GM21786 (cell line): ENCODE data around the gene CARM1.
"Not testable (repeated sequence)": the region's sequence is repeated elsewhere in the genome, so short reads cannot be mapped to it uniquely, and the experiment has no call there.

Source experiments
- ATAC-seq: cut with Tn5 transposase; IDR thresholded peaks from one replicate; pipeline ENCODE4 v1.9.1; 2021; ENCODE audit not compliant: unreplicated experiment

Gene CARM1

DNA sequence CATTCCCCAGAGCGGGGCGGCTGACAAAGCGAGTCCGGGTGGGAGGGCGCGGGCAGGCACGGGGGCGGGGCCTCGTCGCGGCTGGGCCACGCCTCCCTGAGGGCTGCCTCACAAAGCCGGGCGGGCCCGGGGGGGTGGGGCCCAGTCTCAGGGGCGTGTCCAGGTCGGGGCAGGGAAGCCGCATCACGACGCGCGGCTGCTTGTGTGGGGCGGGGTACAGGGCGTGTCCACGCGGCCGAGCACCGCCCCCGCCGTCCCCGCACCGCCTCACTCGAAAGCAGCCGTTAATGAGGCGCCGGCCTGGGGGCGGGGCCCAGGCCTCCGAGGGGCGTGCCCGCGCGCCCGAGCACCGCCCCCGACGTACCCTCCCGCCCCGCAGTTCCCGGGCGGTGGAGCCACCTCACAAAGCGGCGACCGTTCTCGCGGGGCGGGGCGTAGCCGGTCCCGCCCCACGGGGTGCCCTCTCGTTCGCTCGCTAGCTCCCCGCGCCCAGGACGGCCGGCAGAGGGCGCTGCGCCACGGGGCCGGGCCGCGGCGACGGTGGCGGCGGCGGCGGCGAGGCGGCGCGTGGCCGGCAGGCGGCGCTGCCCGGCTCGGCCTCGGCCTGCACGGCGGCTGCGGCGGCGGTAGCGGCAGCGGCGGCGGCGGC lies at the start of gene CARM1:
Gene CARM1, plus strand, starts transcription at position 599 of the 649 bp plus-strand sequence. CDS start 150 bp downstream, outside the sequence.
- peak; percentile 77 for ATAC-seq

DNA sequence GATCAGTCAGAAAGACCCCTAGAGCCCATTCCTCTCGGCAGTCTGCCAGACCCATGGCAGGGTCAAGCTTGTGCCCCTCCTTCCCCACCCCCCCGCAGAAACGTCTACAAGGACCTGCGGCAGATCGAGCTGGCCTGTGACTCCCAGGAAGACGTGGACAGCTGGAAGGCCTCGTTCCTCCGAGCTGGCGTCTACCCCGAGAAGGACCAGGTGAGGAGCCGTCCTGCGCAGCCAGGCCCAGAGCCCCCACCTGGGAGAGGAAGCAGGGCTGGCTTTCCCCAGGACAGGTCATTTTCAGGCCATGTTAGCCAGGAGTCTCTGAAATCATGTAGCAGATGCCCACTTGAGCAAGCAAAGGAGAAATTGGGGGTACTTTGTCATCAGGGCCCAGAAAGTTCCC lies 47.7 kb upstream of the CARM1 start:
- no peak for ATAC-seq

DNA sequence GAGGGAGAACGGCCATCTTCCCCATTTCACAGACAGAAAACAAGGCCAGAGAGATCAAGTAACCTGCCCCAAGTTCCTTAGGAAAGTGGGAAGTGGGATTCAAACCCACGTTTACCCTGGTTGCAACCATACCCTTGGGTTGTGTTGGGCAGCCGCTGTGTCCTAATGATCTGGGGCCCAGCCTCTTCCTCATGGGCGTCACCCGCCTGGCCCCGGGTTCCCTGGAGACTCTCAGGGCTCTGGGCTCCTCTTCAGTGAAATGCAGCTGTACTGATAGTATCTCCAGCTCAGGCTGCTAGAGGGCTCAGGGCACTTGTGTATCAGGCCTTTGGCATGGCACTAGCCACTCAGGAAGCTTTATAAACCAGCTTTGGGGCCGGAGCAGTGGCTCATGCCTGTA lies 45.1 kb upstream of the CARM1 start:
- no peak for ATAC-seq

DNA sequence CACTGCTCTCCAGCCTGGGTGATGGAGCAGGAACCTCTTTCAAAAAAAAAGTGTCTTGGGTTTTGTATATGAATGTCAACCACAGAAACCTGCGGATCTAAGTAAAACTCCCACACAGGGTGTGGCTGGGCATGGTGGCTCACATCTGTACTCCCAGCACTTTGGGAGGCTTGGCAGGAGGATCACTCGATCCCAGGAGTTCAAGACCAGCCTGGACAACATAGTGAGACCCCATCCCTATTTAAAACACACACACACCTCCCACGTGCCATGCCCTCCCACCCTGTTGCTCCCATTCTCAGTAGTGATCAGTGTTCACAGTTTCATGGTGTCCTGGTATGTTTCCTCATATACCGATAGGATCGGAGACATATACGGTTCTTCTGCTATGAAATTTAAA lies 44.5 kb upstream of the CARM1 start:
- no peak for ATAC-seq

GRCh38 chr19:10828981-10829821 lies 42.2 kb upstream of the CARM1 start:
- no peak for ATAC-seq

DNA sequence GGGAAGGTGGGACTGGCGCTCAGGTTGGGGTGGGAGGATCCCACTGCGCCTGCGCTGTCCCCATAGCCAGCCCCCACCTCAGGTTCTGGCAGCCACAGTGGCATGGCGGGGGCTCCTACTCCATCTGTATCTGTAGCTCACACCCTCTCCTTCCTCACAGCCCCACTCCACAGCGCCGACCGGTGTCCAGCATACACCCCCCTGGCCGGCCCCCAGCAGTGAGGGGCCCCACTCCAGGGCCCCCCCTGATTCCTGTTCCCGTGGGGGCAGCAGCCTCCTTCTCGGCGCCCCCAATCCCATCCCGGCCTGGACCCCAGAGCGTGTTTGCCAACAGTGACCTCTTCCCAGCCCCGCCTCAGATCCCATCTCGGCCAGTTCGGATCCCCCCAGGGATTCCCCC lies 41.4 kb upstream of the CARM1 start:
- ATAC-seq = no peak

- ATAC-seq = no peak
Measured at GRCh38 chr19:10830370-10830769, 41.0 kb upstream of the CARM1 start.

- no peak for ATAC-seq
Measured at GRCh38 chr19:10830931-10831779, 40.2 kb upstream of the CARM1 start.

DNA sequence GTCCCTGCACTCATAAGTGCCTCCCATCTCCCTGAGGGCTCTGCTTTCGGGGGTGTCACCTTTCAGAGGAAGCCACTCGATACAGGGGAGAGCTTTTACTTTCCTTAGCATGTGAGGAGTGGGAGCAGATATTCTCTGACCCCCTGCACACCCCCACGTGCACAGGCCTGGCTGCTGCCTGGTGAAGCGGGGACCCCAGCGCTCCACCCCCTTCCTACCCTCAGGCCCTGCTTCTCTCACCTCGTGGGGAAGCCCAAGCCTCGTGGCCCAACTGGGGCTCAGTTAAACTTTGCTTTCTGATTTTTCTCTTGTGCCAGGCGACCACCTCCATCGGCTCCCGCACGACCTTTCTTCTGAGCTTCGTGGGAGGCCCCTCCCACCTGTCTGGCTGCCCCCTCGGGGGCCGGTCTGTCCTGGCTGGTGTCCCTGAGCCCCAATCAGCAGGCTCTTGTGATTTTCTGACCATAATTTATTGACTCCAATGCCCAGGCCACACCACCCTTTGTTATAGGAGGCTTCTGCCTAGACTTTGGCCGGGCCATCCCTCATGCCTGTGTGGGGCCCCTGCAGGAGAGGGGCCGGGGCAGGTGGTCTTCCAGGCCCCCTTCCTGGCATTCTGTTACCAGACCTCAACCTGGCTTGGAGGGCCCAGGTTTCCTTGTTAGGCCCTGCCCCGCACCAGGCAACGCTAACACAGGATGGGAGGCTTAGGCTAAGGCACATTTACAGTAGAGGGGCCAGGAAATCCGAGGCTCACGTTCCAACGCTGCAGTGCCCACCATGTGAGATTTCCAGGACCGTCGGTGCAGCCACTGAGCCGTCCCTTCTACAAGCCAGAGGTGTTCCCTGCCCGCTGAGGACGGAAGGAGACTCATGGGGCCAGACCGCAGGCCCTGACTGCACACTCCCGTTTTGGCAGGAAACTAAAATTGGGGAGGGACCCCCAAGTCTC lies 39.1 kb upstream of the CARM1 start:
- ATAC-seq = no peak

DNA sequence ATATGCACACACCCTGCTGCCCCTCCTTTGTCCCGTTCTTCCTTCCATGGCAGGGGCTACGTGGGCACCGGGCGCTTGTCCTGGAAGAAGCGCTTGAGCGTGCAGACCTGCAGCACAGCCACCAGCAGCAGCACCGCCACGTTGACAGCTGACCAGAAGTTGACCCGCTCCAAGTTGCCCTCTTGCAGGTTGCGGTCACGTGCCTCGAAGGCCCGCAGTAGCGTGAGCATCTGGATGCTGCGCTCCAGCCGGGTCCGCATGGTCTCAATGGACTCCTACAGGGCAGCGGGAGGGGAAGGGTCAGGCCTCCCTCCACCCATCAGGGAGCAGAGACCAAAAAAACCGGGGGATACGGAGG lies 38.4 kb upstream of the CARM1 start:
- ATAC-seq = no peak

- no peak for ATAC-seq
Measured at GRCh38 chr19:10835089-10835753, 36.1 kb upstream of the CARM1 start.

DNA sequence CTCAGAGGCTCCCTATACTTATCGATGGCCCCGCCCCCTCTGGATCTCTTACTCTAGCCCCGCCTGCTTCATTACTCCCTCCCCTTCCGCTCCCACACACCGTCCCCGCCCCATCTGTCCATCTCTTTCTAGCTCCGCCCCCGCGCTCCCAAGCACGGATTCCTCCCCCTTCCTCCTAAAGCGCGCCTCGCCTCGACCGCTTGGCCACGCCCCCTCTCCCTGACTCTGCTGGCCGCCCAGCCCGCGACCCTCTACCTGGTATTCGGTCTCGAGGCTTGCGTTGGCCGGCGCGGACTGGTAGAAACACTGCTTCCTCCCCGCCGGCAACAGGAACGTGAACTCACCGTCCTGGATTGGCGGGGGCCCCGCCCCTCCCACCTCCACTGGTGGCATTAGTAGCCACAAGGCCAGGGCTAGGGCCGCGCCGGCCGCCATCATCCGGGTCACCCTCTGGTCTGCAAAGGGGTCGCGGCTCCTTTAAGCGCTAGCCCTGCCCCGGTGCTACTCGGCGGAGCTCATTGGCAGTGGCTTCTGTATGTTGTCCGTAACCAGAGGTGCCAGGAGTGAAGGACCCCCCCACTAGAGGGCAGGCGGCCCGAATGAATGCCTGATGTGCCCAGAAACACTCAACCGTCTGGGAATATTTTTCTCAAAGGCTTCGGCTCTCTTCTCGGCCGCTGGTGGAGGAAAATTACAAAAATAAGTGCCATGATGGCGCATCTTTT lies 35.4 kb upstream of the CARM1 start, which contains the start of gene TMED1:
Gene TMED1, minus strand, starts transcription at position 459 of the 725 bp plus-strand sequence. Its CDS starts 21 bp downstream, at position 438.
- peak; percentile 77 for ATAC-seq

DNA sequence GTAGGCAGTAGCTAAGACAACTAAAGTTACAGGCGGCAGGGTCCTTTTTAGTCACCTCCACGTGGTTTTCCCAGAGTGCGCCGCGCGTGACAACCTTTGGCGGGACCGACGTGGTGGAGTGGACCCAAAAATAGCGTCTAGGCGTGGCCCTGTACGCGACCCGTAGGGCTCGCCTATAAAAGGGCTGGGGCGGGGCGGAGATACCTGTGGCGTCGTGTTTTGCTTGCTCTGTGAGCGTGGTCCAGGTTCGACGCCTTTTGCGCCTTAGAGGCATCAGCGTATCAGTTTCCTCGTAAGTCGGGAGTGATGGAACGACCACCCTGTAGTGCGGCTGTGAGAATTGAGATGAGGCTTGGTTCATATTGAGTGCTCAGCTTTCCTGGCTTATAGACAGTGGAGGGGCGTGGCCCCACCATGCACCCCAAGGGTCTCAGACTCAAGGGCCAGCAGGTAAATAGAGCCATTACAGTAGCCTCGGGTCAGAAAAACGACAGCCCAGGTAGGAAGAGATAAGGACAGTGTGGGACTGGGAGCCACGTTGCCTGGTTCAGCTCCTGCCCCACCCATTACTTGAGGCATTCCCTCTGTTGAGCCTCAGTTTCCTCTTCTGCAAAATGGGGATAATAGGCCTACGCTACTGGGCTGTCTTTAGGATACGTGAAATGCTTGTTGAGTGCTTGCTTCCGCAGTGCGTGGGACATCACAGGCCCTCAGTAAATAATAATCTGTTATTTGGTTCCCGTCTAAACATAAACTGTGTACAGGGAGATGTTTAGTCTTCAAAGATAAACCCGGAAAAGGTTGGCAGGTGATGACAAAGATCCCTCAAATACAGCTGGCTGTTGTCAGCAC lies 34.6 kb upstream of the CARM1 start:
- ATAC-seq = peak; percentile 12

DNA sequence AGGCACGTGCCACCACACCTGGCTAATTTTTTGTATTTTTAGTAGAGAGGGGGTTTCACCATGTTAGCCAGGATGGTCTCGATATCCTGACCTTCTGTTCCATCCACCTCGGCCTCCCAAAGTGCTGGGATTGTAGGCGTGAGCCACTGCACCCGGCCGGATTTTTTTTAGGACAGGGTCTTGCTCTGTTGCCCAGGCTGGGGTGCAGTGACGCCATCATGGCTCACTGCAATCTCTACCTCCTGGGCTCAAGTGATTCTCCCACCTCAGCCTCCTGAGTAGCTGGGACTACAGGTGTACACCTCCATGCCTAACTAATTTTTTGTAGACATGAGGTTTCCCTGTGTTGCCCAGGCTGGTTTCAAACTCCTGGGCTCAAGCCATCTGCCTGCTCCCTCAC lies 33.7 kb upstream of the CARM1 start:
- ATAC-seq = not testable (repeated sequence)

DNA sequence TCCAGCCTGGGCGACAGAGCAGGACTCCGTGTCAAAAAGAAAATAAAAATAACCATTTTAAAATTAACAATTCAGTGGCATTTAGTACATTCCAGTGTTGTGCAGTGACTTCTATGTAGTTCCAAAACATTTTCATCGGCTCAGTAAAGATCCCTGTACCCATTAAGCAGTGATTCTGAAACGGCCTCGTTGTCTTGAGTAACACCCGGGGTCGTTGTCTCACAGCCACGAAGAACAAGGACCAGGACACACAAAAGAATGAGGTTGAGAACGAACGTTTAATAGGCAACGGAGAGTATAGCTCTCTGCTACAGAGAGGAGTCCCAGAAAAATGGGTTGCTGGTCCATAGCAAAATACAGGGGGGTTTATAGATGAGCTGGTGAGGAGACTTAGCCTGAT lies 33.0 kb upstream of the CARM1 start:
- ATAC-seq = no peak

DNA sequence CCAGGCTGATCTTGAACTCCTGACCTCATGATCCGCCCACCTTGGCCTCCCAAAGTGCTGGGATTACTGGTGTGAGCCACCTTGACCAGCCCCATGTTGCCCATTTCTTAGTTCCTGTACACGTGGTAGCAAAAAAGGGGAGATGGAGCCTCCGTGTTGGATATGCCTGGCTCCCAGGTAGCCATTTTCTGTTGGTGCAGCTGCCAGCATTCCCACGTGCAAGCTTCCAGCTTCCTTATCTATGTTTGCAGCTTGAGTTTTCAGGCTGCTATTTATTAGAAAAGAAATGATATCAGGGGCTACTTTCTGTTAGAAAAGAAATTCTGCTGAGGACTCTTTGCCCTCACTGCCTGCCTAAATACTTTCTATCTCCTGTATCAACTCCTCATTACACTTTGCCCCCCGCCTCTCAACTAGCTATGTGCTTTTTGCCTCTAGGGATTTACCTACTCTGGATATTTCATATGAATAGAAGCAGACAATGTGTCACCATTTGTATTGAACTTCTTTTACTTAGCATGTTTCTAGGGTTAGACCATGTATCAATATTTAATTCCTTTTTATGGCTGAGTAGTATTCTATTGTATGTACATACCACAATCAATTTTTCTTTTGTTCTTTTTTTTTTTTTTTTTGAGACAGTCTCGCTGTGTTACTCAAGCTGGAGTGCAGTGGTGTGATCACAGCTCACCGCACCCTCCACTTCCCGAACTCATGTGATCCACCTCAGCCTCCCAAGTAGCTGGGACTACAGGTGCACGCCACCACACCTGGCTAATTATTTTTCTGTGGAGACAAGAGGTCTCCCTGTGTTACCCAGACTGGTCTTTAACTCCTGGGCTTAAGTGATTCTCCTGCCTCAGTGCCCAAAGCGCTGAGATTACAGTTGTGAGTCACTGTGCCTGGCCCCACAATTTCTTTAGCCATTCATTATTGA lies 32.0 kb upstream of the CARM1 start:
- no peak for ATAC-seq

DNA sequence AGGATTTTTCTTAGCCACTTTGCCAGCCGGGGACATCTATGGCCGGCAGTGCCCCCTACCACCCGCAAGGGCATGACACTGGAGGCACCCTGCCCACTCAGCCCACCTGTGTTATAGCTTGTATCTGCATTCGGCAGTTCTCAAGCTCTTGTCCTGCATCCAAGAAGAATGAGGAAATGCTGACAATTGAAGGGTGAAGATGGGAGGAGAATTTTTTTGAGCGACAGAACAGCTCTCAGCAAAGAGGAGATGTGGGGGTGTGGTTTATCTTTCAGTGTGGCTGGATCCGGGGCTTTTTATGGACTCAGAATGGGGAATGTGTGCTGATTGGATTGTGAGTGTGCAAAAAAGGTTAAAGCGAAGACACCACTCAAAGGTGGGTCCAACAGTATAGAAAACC lies 28.6 kb upstream of the CARM1 start:
- ATAC-seq = no peak
